Sigmoid colon (tissue), 4 donors: Measurements from ENCODE around the gene HMG20A.

ENCODE experiments used
- CTCF ChIP-seq, 4 experiments: fragments of 450-650 bp in 3 of 4; fragments of 200-600 bp in 1 of 4; IDR thresholded peaks; one replicate each; pipeline ENCODE4 v1.5.1; 2016 to 2019; ENCODE audit warnings: antibody characterized with exemption in 4 of 4, mild to moderate bottlenecking in 3 of 4, moderate library complexity in 2 of 4
- EP300 ChIP-seq, 4 donors: sonication (generic); formaldehyde crosslinking; IDR thresholded peaks; one replicate each; pipeline ENCODE4 v1.6.1; 2017; ENCODE audit warnings: antibody characterized with exemption in 4 of 4
- POLR2A ChIP-seq, 2 donors: fragments of 450-650 bp; IDR thresholded peaks; one replicate each; pipeline ENCODE4 v1.6.1; 2016; ENCODE audit warnings: antibody characterized with exemption in 2 of 2, mild to moderate bottlenecking in 2 of 2, moderate library complexity in 2 of 2
- POLR2AphosphoS5 ChIP-seq, 4 donors: sonication (generic); formaldehyde crosslinking; IDR thresholded peaks; one replicate each; pipeline ENCODE4 v1.6.1; 2017; ENCODE audit warnings: antibody characterized with exemption in 4 of 4

- no peak for TF ChIP-seq CTCF (IDR thresholded peaks at IDR 0.05)
- no peak for TF ChIP-seq POLR2A (IDR thresholded peaks at IDR 0.05)
- TF ChIP-seq EP300 (IDR thresholded peaks at IDR 0.05): no peak
- TF ChIP-seq POLR2AphosphoS5 (IDR thresholded peaks at IDR 0.05): no peak
Measured at GRCh38 chr15:77375133-77375532, 45.6 kb upstream of the HMG20A start.
